ENCODE data around the gene PCYOX1L.
A peak's percentile ranks its signal among the peaks of the same experiment; 100 is the strongest.

The PCYOX1L gene

DNA sequence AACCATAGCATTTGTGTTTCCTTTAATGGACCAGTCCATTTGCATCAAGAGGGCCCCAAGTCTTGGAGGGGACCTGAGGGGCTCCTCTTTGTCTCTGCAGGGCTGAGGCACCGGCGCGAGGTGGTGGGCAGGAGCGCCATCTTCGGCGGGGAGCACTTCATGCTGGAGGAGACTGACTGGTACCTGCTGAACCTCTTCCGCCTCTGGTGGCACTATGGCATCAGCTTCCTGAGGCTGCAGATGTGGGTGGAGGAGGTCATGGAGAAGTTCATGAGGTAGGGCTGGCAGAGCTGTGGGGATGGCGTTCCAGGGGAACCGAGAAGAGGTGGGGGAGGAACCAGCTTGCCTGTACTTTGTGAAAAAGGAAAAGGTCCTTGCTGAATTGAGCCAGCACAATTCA is 6.1 kb downstream of the PCYOX1L start:
- TF ChIP-seq, protein P1, sequence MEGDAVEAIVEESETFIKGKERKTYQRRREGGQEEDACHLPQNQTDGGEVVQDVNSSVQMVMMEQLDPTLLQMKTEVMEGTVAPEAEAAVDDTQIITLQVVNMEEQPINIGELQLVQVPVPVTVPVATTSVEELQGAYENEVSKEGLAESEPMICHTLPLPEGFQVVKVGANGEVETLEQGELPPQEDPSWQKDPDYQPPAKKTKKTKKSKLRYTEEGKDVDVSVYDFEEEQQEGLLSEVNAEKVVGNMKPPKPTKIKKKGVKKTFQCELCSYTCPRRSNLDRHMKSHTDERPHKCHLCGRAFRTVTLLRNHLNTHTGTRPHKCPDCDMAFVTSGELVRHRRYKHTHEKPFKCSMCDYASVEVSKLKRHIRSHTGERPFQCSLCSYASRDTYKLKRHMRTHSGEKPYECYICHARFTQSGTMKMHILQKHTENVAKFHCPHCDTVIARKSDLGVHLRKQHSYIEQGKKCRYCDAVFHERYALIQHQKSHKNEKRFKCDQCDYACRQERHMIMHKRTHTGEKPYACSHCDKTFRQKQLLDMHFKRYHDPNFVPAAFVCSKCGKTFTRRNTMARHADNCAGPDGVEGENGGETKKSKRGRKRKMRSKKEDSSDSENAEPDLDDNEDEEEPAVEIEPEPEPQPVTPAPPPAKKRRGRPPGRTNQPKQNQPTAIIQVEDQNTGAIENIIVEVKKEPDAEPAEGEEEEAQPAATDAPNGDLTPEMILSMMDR (IDR thresholded peaks at IDR 0.05; ENCODE audit: extremely low read depth, insufficient read depth, missing control alignments): no peak
- in situ Hi-C loops (cut with MboI; ENCODE audit: low pct_unique_long_range_greater_than_20kb, low sequenced_read_pairs, unreplicated experiment): no loop called here
- DNase-seq (ENCODE audit: low spot score): no peak

DNA sequence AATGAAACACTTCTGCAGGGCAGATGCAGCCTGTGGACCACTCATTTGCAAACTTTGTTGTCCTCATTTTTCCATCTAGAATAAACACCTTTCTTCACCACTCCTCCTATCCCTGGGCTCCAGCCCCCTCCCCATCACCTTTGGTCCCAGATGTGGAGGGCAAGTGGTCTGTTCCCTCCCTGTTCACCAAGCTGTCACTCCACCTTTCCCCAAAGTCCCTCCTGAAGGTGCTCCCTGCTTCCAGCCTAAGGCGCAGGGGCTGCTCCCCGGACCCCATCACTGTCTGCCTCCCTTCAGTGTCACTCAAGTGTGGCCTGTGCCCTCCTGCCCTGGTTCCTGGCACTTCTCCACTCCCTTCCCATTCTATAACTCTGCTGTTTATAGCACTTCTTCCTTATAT is 6.9 kb downstream of the PCYOX1L start:
- no peak for DNase-seq (ENCODE audit: low spot score)
- TF ChIP-seq, protein P1 (IDR thresholded peaks at IDR 0.05; ENCODE audit: extremely low read depth, insufficient read depth, missing control alignments): no peak
- in situ Hi-C loops (cut with MboI; ENCODE audit: low pct_unique_long_range_greater_than_20kb, low sequenced_read_pairs, unreplicated experiment): no loop called here

DNA sequence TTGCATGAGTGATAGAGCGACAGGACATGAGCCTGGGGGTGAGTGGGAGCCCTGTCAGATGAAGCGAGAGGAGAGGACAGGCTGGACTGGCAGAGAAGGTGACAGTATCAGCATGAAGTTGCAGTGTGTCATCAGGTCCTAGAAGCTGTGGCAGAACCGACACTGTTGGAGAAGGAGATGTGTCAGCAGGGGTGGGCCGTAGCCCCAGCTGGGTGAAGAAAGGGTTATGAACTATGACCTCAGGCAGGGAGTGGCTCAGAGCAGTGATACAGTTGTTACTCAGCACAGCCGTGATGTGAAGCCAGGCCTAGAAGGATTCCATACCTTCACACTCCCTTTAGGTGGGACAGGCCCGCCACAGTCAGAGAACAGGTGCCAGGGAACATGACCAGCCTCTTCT is 7.6 kb downstream of the PCYOX1L start:
- no peak for DNase-seq (ENCODE audit: low spot score)
- in situ Hi-C loops (cut with MboI; ENCODE audit: low pct_unique_long_range_greater_than_20kb, low sequenced_read_pairs, unreplicated experiment): no loop called here
- TF ChIP-seq, protein P1 (IDR thresholded peaks at IDR 0.05; ENCODE audit: extremely low read depth, insufficient read depth, missing control alignments): no peak

DNA sequence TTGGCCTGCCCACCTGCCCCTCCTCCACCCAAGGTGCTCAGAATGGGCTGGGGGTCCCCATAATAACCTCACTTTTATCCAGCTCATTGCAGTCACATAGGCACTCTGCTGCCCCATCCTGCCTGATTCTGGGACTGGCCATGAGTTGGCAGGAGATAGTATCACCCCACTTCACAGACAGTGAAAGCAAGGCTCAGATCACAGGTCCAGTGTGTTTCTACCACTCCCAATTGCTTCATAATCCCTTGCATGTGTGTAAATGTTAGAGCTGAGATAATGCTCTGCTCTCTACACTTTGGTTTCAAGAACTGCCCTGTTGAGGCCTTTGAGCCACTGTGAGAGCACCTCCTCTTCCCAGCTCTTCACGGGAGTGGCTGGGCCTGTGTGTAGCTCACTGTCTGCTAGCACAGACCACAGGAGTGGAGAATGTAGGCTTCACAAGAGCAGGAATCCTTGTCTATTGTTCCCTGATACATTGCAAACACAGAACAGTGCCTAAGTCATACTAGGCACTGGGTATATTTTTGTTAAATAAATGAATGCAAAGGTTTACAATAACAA is 8.4 kb downstream of the PCYOX1L start:
- in situ Hi-C loops (cut with MboI; ENCODE audit: low pct_unique_long_range_greater_than_20kb, low sequenced_read_pairs, unreplicated experiment): no loop called here

DNA sequence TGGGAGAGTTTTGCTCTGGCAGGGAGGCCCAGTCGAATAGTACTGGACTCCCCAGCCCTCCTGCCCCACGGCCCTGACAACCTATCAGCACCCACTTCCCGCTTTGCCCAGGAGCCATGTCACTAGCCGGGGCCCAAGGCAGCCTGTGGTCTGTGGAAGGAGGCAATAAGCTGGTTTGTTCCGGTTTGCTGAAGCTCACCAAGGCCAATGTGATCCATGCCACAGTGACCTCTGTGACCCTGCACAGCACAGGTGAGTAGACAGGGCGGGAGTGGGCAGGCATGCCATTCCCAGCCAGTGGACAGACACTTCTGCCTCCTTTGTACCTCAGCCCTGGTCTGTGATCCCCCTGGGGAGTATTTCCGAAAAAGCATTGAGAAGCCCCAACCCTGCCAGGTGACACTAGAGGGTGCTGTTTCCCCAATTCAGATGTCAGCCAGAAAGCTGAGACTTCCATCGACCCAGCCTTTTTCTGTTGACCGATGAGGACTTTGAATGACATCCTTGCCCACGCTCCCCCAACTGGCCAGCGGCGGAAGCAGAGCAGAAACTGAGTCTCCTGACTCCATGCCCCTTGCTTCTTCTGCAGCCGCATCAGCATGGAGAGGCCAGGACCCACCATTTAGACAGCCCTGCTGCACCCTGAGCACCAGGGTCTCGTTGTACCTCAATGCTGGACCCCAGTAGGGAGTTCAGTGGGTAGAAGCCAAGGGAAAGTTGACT is 9.6 kb downstream of the PCYOX1L start:
- peak; percentile 86 for DNase-seq (ENCODE audit: low spot score)
- TF ChIP-seq, protein P1 (IDR thresholded peaks at IDR 0.05; ENCODE audit: extremely low read depth, insufficient read depth, missing control alignments): peak; percentile 84
- in situ Hi-C loops (cut with MboI; ENCODE audit: low pct_unique_long_range_greater_than_20kb, low sequenced_read_pairs, unreplicated experiment): no loop called here

More for the DNA sequence above, 8.4 kb downstream of the PCYOX1L start:
- DNase-seq (ENCODE audit: low spot score): no peak
- TF ChIP-seq, protein P1 (IDR thresholded peaks at IDR 0.05; ENCODE audit: extremely low read depth, insufficient read depth, missing control alignments): no peak

DNA sequence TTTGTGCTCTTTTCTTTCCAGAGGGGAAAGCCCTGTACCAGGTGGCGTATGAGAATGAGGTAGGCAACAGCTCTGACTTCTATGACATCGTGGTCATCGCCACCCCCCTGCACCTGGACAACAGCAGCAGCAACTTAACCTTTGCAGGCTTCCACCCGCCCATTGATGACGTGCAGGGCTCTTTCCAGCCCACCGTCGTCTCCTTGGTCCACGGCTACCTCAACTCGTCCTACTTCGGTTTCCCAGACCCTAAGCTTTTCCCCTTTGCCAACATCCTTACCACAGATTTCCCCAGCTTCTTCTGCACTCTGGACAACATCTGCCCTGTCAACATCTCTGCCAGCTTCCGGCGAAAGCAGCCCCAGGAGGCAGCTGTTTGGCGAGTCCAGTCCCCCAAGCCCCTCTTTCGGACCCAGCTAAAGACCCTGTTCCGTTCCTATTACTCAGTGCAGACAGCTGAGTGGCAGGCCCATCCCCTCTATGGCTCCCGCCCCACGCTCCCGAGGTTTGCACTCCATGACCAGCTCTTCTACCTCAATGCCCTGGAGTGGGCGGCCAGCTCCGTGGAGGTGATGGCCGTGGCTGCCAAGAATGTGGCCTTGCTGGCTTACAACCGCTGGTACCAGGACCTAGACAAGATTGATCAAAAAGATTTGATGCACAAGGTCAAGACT is 10.3 kb downstream of the PCYOX1L start:
- TF ChIP-seq, protein P1 (IDR thresholded peaks at IDR 0.05; ENCODE audit: extremely low read depth, insufficient read depth, missing control alignments): no peak
- no peak for DNase-seq (ENCODE audit: low spot score)
- in situ Hi-C loops (cut with MboI; ENCODE audit: low pct_unique_long_range_greater_than_20kb, low sequenced_read_pairs, unreplicated experiment): no loop called here
